Prostate gland (tissue), 2 donors: Measurements from ENCODE around the gene SPON1. TPM values are rescaled to one million over a fixed set of nuclear protein-coding genes. Genes with fewer than 3 reads are reported as not detected.

Source experiments
- DNase-seq: peaks from one replicate; pipeline ENCODE4 v3.0.0-alpha.2; 2019; ENCODE audit warnings: low spot score
- H3K27ac ChIP-seq, 2 donors: fragments of 200-600 bp; sonication (generic); 2 replicates each; pipeline ENCODE4 v1.5.1; 2017 to 2019
- H3K27me3 ChIP-seq: fragments of 200-600 bp; sonication (generic); replicated peaks from 2 replicates; pipeline ENCODE4 v1.5.1; 2019; ENCODE audit not compliant: insufficient read depth
- H3K36me3 ChIP-seq, 2 donors: fragments of 200-600 bp; sonication (generic); 1 replicate in 1 of 2; 2 replicates in 1 of 2; pipeline versions ENCODE4 v1.5.1 to v1.8.1; 2017 to 2019
- H3K4me1 ChIP-seq: fragments of 200-600 bp; sonication (generic); replicated peaks from 2 replicates; pipeline ENCODE4 v1.5.1; 2019
- H3K4me3 ChIP-seq, 2 donors: fragments of 200-600 bp; sonication (generic); 2 replicates each; pipeline ENCODE4 v1.5.1; 2017 to 2019
- H3K9me3 ChIP-seq: fragments of 200-600 bp; sonication (generic); 2 replicates; pipeline ENCODE4 v1.5.1; 2017
- POLR2A ChIP-seq: fragments of 450-650 bp; IDR thresholded peaks from one replicate; pipeline ENCODE4 v1.6.1; 2016; ENCODE audit warnings: antibody characterized with exemption, mild to moderate bottlenecking
- POLR2AphosphoS5 ChIP-seq: sonication (generic); formaldehyde crosslinking; IDR thresholded peaks from one replicate; pipeline ENCODE4 v1.6.1; 2017; ENCODE audit warnings: antibody characterized with exemption
- WGBS: methylation state at CpG from one replicate; pipeline ENCODE4 v1.1.5; 2018; 5-methylcytosine and 5-hydroxymethylcytosine counted together
- intact Hi-C: fragments of 100-400 bp; cut with DNase I; formaldehyde crosslinking; loops from one replicate; pipeline ENCODE4 v1.14.2; 2022
- total RNA-seq, 2 donors: library from RNA; depleted of rRNA; stranded (reverse); fragments of >200 nt; gene quantifications; one replicate each; pipeline ENCODE4 v1.1.0, GENCODE V29; 2016
- TF ChIP-seq, protein P1 (sequence below), 4 experiments: fragments of 200-600 bp in 2 of 4; fragments of 450-650 bp in 2 of 4; sonication (generic) in 2 of 4; IDR thresholded peaks; 1 replicate in 3 of 4; 2 replicates in 1 of 4; pipeline ENCODE4 v1.5.1; 2016 to 2019; ENCODE audit warnings: antibody characterized with exemption in 4 of 4, mild to moderate bottlenecking in 2 of 4, moderate library complexity in 2 of 4

The SPON1 gene
- total RNA-seq, 2 donors from 2014 or later = 13.7 to 28.2 TPM

GRCh38 chr11:13962198-13962561 lies 343 bp upstream of the SPON1 start:
- no peaks in the 10 kb centered on the region for H3K9me3 ChIP-seq
- H3K4me3 ChIP-seq = peak overlapping the region; percentile 23 to 29
- H3K36me3 ChIP-seq = no peaks in the 10 kb centered on the region
- no peak for TF ChIP-seq POLR2A
- TF ChIP-seq POLR2AphosphoS5 = no peak
- TF ChIP-seq, protein P1, sequence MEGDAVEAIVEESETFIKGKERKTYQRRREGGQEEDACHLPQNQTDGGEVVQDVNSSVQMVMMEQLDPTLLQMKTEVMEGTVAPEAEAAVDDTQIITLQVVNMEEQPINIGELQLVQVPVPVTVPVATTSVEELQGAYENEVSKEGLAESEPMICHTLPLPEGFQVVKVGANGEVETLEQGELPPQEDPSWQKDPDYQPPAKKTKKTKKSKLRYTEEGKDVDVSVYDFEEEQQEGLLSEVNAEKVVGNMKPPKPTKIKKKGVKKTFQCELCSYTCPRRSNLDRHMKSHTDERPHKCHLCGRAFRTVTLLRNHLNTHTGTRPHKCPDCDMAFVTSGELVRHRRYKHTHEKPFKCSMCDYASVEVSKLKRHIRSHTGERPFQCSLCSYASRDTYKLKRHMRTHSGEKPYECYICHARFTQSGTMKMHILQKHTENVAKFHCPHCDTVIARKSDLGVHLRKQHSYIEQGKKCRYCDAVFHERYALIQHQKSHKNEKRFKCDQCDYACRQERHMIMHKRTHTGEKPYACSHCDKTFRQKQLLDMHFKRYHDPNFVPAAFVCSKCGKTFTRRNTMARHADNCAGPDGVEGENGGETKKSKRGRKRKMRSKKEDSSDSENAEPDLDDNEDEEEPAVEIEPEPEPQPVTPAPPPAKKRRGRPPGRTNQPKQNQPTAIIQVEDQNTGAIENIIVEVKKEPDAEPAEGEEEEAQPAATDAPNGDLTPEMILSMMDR (IDR thresholded peaks at IDR 0.05) = no peak
- H3K4me1 ChIP-seq = no peaks in the 10 kb centered on the region
- peak overlapping the region; percentile 18 to 46 for H3K27ac ChIP-seq
- intact Hi-C loops = no loop called here
- WGBS = 43% methylated on average over 16 of the region's 16 CpGs
- H3K27me3 ChIP-seq = peaks cover 14% of the 10 kb centered on the region
- DNase-seq = no peak

DNA sequence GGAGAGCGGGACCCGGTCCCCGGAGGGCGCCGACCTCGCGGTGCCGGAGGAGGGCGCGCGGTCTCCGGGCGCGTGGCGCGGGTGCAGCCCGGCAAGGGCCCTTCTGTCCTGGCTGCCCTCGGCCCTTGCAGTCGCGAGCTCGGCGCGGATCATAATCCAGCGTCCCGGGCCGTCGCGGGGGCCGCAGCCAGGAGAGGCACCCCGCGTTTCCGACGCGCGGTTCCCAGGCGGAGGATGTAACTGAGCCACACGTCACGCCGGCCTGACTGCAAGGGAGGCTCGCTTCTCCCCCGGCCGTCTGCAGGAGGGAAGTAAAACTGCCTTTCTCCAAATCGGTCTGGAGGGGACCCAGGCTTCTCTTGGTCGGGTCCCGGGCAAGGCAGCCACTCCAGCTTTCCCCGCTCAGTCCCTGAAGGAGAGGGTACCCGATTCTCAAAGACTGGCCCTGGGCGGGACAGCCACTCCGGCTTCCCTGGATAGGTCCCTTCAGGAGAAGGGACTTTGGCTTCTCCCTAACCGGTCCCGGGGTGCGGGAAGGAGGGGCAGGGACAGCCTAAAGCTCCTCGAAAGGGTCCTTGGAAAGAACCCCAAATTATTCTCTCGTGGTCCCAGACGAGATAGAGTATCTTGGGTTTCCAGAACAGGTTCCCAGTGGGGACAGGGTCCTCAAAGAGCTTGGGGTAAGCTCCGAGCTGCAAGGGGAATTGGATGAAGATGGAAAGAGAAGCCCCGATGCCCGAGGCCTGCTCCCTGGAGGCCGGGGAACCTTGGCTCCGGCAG lies 836 bp downstream of the SPON1 start:
- Histone ChIP-seq H3K27ac (peak overlapping the region in 1 of 2 donors; percentile 46), H3K4me1 (no peaks in the 10 kb centered on the region), H3K4me3 (peak overlapping the region; percentile 23 to 29), H3K27me3 (peaks cover 14% of the 10 kb centered on the region), H3K9me3 (no peaks in the 10 kb centered on the region), H3K36me3 (no peaks in the 10 kb centered on the region)
- whole genome bisulfite sequencing = 4% methylated on average over 51 of the region's 60 CpGs
- TF ChIP-seq POLR2AphosphoS5 (no peak), POLR2A (no peak)
- TF ChIP-seq, protein P1 (IDR thresholded peaks at IDR 0.05) = no peak
- no peak for DNase-seq
- intact Hi-C loops = no loop called here

GRCh38 chr11:13963949-13964770 lies 1.6 kb downstream of the SPON1 start:
- no peaks in the 10 kb centered on the region for H3K4me1 ChIP-seq
- TF ChIP-seq POLR2A = peak; percentile 11
- TF ChIP-seq, protein P1 (IDR thresholded peaks at IDR 0.05) = peak in 1 of 4 experiments; percentile 42
- TF ChIP-seq POLR2AphosphoS5 = no peak
- 17% methylated on average over 60 of the region's 62 CpGs for WGBS
- no peaks in the 10 kb centered on the region for H3K36me3 ChIP-seq
- H3K27ac ChIP-seq = peak overlapping the region in 1 of 2 donors; percentile 46
- peaks cover 14% of the 10 kb centered on the region for H3K27me3 ChIP-seq
- intact Hi-C loops = no loop called here
- peak overlapping the region; percentile 23 to 29 for H3K4me3 ChIP-seq
- no peak for DNase-seq
- H3K9me3 ChIP-seq = no peaks in the 10 kb centered on the region

DNA sequence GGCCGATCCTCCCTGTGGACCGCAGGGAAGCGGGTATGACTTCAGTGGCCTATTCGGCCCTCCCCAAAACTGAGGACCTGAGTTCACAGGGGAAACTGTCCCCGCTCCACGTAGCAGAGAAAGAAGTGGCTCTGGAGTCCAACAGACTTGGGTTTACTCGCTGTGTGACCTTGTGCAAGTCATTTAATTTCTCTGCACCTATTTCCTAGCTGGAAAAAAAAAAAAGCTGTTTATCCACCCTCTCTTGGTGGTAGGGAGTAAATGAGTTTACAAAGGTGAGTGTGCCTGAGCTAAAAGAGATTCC lies 2.2 kb downstream of the SPON1 start:
- Histone ChIP-seq H3K9me3 (no peaks in the 10 kb centered on the region), H3K27me3 (peaks cover 14% of the 10 kb centered on the region), H3K36me3 (no peaks in the 10 kb centered on the region), H3K4me1 (no peaks in the 10 kb centered on the region), H3K27ac (no peak overlapping the region), H3K4me3 (peak overlapping the region in 1 of 2 donors; percentile 29)
- no peak for DNase-seq
- TF ChIP-seq, protein P1 (IDR thresholded peaks at IDR 0.05) = no peak
- TF ChIP-seq POLR2AphosphoS5 (no peak), POLR2A (no peak)
- intact Hi-C loops = no loop called here
- WGBS = 47% methylated on average over 7 of the region's 7 CpGs
